Measurements from ENCODE around the gene GRAP.

The GRAP gene

DNA sequence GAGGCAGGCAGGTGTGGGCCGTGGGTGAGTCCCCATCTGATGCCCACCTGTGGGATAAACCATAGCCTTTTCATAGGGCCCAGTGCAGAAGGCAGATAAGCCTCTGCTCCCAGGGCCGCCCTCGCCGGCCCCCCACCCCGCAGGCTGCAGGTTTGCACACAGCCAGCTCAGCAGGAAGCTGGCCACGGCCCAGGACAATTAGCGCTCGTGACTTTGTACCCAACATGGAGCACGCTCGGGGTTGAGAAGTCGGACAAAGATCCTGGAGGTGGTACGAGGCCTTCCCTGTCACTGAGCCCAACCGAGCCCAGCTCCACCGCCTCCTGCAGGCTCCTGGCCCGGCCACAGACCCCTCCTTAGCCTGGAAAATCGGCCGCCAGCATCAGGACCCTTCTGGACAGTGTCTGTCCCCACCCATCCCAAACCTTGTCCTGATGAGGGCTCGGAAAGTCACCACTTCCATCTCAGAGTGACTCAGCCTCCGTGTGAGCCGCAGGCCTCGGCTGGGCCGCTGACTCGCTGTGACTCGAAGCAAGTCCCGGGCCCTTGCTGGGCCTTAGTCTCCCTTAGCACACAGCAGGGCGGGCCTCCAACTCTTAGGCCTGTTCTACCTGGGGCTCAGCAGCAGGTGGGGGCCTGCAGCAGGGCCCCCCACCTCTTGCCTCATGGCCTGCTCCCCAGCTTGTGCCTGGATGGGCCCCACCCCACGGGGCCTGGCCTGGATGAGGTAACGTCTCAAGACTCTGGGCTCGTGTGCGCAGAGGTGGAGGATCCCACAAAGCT lies 64.9 kb downstream of the GRAP start (continued):
- TF ChIP-seq, protein P1, sequence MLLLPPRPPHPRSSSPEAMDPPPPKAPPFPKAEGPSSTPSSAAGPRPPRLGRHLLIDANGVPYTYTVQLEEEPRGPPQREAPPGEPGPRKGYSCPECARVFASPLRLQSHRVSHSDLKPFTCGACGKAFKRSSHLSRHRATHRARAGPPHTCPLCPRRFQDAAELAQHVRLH (tag by site-specific recombination; IDR thresholded peaks at IDR 0.05), result no peak
- TF ChIP-seq, protein P2, sequence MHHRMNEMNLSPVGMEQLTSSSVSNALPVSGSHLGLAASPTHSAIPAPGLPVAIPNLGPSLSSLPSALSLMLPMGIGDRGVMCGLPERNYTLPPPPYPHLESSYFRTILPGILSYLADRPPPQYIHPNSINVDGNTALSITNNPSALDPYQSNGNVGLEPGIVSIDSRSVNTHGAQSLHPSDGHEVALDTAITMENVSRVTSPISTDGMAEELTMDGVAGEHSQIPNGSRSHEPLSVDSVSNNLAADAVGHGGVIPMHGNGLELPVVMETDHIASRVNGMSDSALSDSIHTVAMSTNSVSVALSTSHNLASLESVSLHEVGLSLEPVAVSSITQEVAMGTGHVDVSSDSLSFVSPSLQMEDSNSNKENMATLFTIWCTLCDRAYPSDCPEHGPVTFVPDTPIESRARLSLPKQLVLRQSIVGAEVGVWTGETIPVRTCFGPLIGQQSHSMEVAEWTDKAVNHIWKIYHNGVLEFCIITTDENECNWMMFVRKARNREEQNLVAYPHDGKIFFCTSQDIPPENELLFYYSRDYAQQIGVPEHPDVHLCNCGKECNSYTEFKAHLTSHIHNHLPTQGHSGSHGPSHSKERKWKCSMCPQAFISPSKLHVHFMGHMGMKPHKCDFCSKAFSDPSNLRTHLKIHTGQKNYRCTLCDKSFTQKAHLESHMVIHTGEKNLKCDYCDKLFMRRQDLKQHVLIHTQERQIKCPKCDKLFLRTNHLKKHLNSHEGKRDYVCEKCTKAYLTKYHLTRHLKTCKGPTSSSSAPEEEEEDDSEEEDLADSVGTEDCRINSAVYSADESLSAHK (tag by site-specific recombination; IDR thresholded peaks at IDR 0.05), result peak; percentile 32; the same call in 1 of the 2 replicates
- TF ChIP-seq, protein P3, sequence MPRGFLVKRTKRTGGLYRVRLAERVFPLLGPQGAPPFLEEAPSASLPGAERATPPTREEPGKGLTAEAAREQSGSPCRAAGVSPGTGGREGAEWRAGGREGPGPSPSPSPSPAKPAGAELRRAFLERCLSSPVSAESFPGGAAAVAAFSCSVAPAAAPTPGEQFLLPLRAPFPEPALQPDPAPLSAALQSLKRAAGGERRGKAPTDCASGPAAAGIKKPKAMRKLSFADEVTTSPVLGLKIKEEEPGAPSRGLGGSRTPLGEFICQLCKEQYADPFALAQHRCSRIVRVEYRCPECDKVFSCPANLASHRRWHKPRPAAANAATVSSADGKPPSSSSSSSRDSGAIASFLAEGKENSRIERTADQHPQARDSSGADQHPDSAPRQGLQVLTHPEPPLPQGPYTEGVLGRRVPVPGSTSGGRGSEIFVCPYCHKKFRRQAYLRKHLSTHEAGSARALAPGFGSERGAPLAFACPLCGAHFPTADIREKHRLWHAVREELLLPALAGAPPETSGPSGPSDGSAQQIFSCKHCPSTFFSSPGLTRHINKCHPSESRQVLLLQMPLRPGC (tag by site-specific recombination; IDR thresholded peaks at IDR 0.05), result no peak
- TF ChIP-seq HOXC10 (CRISPR knock-in tag; IDR thresholded peaks at IDR 0.05), result no peak
- no peak for TF ChIP-seq REPIN1 (tag by site-specific recombination; IDR thresholded peaks at IDR 0.05; ENCODE audit: low read depth)
- 0 out of 2 replicates have a peak, but pooled peaks have one; percentile 48 for TF ChIP-seq ZNF501 (tag by site-specific recombination; IDR thresholded peaks at IDR 0.05)
- TF ChIP-seq, protein P4, sequence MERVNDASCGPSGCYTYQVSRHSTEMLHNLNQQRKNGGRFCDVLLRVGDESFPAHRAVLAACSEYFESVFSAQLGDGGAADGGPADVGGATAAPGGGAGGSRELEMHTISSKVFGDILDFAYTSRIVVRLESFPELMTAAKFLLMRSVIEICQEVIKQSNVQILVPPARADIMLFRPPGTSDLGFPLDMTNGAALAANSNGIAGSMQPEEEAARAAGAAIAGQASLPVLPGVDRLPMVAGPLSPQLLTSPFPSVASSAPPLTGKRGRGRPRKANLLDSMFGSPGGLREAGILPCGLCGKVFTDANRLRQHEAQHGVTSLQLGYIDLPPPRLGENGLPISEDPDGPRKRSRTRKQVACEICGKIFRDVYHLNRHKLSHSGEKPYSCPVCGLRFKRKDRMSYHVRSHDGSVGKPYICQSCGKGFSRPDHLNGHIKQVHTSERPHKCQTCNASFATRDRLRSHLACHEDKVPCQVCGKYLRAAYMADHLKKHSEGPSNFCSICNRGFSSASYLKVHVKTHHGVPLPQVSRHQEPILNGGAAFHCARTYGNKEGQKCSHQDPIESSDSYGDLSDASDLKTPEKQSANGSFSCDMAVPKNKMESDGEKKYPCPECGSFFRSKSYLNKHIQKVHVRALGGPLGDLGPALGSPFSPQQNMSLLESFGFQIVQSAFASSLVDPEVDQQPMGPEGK (tag by site-specific recombination; IDR thresholded peaks at IDR 0.05), result peak; percentile 80
- TF ChIP-seq ZNF629 (tag by site-specific recombination; IDR thresholded peaks at IDR 0.05), result peak; percentile 62
- peak; percentile 81 for TF ChIP-seq SCRT2 (tag by site-specific recombination; IDR thresholded peaks at IDR 0.05)
- TF ChIP-seq, protein P5, sequence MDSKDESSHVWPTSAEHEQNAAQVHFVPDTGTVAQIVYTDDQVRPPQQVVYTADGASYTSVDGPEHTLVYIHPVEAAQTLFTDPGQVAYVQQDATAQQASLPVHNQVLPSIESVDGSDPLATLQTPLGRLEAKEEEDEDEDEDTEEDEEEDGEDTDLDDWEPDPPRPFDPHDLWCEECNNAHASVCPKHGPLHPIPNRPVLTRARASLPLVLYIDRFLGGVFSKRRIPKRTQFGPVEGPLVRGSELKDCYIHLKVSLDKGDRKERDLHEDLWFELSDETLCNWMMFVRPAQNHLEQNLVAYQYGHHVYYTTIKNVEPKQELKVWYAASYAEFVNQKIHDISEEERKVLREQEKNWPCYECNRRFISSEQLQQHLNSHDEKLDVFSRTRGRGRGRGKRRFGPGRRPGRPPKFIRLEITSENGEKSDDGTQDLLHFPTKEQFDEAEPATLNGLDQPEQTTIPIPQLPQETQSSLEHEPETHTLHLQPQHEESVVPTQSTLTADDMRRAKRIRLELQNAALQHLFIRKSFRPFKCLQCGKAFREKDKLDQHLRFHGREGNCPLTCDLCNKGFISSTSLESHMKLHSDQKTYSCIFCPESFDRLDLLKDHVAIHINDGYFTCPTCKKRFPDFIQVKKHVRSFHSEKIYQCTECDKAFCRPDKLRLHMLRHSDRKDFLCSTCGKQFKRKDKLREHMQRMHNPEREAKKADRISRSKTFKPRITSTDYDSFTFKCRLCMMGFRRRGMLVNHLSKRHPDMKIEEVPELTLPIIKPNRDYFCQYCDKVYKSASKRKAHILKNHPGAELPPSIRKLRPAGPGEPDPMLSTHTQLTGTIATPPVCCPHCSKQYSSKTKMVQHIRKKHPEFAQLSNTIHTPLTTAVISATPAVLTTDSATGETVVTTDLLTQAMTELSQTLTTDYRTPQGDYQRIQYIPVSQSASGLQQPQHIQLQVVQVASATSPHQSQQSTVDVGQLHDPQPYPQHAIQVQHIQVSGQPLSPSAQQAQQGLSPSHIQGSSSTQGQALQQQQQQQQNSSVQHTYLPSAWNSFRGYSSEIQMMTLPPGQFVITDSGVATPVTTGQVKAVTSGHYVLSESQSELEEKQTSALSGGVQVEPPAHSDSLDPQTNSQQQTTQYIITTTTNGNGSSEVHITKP (tag by site-specific recombination; IDR thresholded peaks at IDR 0.05), result peak; percentile 78
- no peak for TF ChIP-seq ZNF133 (tag by site-specific recombination; IDR thresholded peaks at IDR 0.05)
- TF ChIP-seq ZNF404 (tag by site-specific recombination; IDR thresholded peaks at IDR 0.05), result no peak
- TF ChIP-seq ZNF544 (tag by site-specific recombination; IDR thresholded peaks at IDR 0.05), result no peak
- TF ChIP-seq, protein P6, sequence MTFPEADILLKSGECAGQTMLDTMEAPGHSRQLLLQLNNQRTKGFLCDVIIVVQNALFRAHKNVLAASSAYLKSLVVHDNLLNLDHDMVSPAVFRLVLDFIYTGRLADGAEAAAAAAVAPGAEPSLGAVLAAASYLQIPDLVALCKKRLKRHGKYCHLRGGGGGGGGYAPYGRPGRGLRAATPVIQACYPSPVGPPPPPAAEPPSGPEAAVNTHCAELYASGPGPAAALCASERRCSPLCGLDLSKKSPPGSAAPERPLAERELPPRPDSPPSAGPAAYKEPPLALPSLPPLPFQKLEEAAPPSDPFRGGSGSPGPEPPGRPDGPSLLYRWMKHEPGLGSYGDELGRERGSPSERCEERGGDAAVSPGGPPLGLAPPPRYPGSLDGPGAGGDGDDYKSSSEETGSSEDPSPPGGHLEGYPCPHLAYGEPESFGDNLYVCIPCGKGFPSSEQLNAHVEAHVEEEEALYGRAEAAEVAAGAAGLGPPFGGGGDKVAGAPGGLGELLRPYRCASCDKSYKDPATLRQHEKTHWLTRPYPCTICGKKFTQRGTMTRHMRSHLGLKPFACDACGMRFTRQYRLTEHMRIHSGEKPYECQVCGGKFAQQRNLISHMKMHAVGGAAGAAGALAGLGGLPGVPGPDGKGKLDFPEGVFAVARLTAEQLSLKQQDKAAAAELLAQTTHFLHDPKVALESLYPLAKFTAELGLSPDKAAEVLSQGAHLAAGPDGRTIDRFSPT (tag by site-specific recombination; IDR thresholded peaks at IDR 0.05), result peak; percentile 69
- TF ChIP-seq ZNF169 (tag by site-specific recombination; IDR thresholded peaks at IDR 0.05), result no peak
- TF ChIP-seq, protein P7, sequence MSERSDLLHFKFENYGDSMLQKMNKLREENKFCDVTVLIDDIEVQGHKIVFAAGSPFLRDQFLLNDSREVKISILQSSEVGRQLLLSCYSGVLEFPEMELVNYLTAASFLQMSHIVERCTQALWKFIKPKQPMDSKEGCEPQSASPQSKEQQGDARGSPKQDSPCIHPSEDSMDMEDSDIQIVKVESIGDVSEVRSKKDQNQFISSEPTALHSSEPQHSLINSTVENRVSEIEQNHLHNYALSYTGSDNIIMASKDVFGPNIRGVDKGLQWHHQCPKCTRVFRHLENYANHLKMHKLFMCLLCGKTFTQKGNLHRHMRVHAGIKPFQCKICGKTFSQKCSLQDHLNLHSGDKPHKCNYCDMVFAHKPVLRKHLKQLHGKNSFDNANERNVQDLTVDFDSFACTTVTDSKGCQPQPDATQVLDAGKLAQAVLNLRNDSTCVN (tag by site-specific recombination; optimal IDR thresholded peaks at IDR 0.05), result peak; percentile 31
- TF ChIP-seq, protein P8, sequence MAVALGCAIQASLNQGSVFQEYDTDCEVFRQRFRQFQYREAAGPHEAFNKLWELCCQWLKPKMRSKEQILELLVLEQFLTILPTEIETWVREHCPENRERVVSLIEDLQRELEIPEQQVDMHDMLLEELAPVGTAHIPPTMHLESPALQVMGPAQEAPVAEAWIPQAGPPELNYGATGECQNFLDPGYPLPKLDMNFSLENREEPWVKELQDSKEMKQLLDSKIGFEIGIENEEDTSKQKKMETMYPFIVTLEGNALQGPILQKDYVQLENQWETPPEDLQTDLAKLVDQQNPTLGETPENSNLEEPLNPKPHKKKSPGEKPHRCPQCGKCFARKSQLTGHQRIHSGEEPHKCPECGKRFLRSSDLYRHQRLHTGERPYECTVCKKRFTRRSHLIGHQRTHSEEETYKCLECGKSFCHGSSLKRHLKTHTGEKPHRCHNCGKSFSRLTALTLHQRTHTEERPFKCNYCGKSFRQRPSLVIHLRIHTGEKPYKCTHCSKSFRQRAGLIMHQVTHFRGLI (tag by site-specific recombination; IDR thresholded peaks at IDR 0.05), result peak; percentile 90
- no peak for TF ChIP-seq ZNF354C (tag by site-specific recombination; IDR thresholded peaks at IDR 0.05; ENCODE audit: borderline replicate concordance, low read depth)
- TF ChIP-seq, protein P9, sequence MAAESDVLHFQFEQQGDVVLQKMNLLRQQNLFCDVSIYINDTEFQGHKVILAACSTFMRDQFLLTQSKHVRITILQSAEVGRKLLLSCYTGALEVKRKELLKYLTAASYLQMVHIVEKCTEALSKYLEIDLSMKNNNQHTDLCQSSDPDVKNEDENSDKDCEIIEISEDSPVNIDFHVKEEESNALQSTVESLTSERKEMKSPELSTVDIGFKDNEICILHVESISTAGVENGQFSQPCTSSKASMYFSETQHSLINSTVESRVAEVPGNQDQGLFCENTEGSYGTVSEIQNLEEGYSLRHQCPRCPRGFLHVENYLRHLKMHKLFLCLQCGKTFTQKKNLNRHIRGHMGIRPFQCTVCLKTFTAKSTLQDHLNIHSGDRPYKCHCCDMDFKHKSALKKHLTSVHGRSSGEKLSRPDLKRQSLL (tag by site-specific recombination; IDR thresholded peaks at IDR 0.05), result peak; percentile 96
- TF ChIP-seq ZFHX2 (tag by site-specific recombination; conservative IDR thresholded peaks at IDR 0.05), result peak; percentile 89
- TF ChIP-seq ZBTB8A (tag by site-specific recombination; IDR thresholded peaks at IDR 0.05), result peak; percentile 61

Data from HEK293 (cell line).